T-helper 17 cell (primary cell): ENCODE data around the gene SH3RF2. TPM values are rescaled to one million over a fixed set of nuclear protein-coding genes. Genes with fewer than 3 reads are reported as not detected.
"Not testable (repeated sequence)": the region's sequence is repeated elsewhere in the genome, so short reads cannot be mapped to it uniquely, and the experiment has no call there.

Experiments
- ATAC-seq: fragments of 150-1000 bp; cut with Tn5 transposase; 2 replicates; pipeline ENCODE4 v1.10.0; 2021; ENCODE audit warnings: mild to moderate bottlenecking, moderate library complexity
- DNase-seq, 3 donors: peaks; one replicate each; pipeline versions ENCODE4 v3.0.0 to v3.0.0-alpha.2; 2020 to 2021
- H3K9me3 ChIP-seq: one replicate; pipeline ENCODE4 v1.7.0; 2013; ENCODE audit warnings: low read length, mild to moderate bottlenecking; ENCODE audit not compliant: control insufficient read depth, poor library complexity, severe bottlenecking
- H3K27ac Mint-ChIP-seq: one replicate; pipeline ENCODE4 v1.8.0; 2022; ENCODE audit warnings: mild to moderate bottlenecking, moderate library complexity, mixed read lengths
- H3K27me3 Mint-ChIP-seq: one replicate; pipeline ENCODE4 v1.8.0; 2022; ENCODE audit warnings: mixed read lengths
- H3K36me3 Mint-ChIP-seq: one replicate; pipeline ENCODE4 v1.8.0; 2022; ENCODE audit warnings: low read depth, mixed read lengths
- H3K4me1 Mint-ChIP-seq: one replicate; pipeline ENCODE4 v1.8.0; 2022; ENCODE audit warnings: mild to moderate bottlenecking, mixed read lengths
- H3K4me3 Mint-ChIP-seq: one replicate; pipeline ENCODE4 v1.8.0; 2022; ENCODE audit warnings: mild to moderate bottlenecking, moderate library complexity, mixed read lengths
- total RNA-seq, 4 donors: library from RNA in 2 of 4; stranded (reverse) in 2 of 4; gene quantifications; one replicate each; pipeline ENCODE4 v1.2.3 and lab custom pipeline; 2022 to 2026

The SH3RF2 gene
- total RNA-seq, 2 donors from 2014 or later, result 0.60 TPM; not detected in 1

DNA sequence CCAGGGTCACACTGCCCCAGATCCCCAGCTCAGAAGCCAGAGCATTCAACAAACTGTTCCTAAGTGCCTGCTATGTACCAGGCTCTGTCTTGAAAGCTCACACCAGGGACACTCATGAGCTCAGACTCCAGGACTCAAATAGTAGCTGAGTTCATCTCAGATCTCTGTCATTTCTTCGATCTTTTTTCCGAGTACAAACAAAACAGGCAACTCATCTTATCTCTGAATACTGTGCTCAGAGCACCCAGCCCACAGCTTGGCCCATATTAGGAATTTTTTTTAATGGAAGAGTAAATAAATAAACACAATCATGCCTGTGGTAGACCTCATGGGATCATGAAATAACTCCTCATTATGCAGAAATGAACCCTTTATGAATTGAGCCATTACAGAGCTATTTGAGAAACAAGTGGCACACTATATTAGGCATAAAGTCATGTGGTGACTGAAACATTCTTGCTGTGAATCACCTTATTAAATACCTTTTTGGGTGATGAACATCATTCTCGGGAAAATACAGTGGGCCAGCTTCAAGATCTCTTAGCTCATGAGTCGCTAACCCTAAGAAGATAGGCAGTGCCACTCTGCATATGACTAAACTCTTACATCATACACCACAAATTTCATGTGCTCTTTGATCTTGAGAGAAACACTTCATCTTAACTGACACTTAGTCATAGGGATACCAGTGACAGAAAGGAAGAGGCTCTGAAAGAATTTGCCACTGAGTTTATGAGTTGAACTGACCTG, 9.9 kb downstream of the SH3RF2 start:
- peak; percentile 45 for ATAC-seq
- Mint-ChIP-seq H3K27ac (peak overlapping the region; percentile 57), H3K4me3 (no peak overlapping the region), H3K36me3 (no peaks in the 10 kb centered on the region), H3K4me1 (peaks cover 6% of the 10 kb centered on the region), H3K27me3 (peaks cover 32% of the 10 kb centered on the region)
- DNase-seq, result no peak
- H3K9me3 ChIP-seq, result no peaks in the 10 kb centered on the region

DNA sequence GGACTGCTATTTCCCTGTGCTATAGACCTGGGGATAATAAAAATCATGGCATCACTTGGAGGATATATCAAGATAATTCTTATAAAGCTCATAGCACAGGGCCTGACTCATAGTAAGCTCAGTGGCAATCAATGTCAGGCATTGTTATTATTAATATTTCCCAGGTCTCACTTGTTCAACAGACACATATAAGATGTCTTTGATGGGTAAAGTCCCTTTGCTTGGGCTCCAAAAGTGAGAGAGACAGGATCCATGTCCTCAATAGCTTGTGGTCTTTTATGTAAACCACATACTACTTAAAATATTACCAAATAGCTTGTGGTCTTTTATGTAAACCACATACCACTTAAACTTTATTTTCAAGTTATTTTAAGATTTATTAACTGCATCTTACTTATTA, 11.2 kb downstream of the SH3RF2 start:
- H3K4me1 Mint-ChIP-seq, result peaks cover 6% of the 10 kb centered on the region
- H3K27ac Mint-ChIP-seq, result no peak overlapping the region
- ATAC-seq, result no peak

DNA sequence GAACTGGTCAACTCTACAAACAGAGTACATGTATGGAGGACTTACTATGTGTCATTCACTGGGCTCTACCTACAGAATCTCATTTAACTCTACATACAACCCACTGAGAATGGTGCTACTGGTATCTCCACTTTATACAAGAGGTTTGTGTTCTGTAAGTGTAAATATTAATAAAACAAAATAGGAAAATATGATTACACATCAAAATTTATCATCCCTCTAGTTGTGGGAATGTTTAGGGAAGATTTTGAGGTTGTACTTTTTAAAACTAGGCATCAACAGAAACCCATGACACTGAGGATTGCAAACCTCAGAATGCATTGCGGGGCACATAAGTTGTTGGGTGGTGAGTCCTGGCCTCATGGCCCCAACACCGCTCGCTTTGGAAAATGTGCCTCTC, 11.7 kb downstream of the SH3RF2 start:
- H3K4me3 Mint-ChIP-seq, result no peak overlapping the region
- no peak overlapping the region for H3K27ac Mint-ChIP-seq
- H3K27me3 Mint-ChIP-seq, result peaks cover 42% of the 10 kb centered on the region
- DNase-seq (no peak), ATAC-seq (no peak)
- H3K4me1 Mint-ChIP-seq, result peaks cover 4% of the 10 kb centered on the region
- no peaks in the 10 kb centered on the region for H3K9me3 ChIP-seq
- no peaks in the 10 kb centered on the region for H3K36me3 Mint-ChIP-seq

More for the DNA sequence above, 11.2 kb downstream of the SH3RF2 start:
- Mint-ChIP-seq H3K36me3 (no peaks in the 10 kb centered on the region), H3K27me3 (peaks cover 37% of the 10 kb centered on the region), H3K4me3 (no peak overlapping the region)
- no peak for DNase-seq
- H3K9me3 ChIP-seq, result no peaks in the 10 kb centered on the region

DNA sequence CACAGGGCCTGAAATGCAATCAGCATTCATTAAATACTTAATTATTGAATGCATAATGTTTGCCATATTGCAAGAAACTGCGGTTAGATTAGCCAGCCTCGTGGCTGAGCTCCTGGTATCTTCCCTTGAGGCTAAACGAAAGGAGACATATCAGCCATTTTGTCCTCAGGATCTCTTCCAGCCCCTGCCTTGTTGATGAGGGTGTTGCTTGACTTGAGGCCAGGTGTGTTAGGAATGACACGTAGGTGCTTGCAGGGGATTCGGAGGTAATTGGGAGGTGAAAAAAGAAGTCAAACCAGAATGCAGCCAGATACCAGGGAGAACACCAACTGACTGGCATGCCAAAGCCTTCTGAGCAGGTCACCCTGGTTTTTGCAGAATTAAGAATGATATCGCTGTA, 12.5 kb downstream of the SH3RF2 start:
- ATAC-seq, result no peak
- Mint-ChIP-seq H3K27ac (no peak overlapping the region), H3K36me3 (no peaks in the 10 kb centered on the region), H3K4me1 (peaks cover 4% of the 10 kb centered on the region), H3K27me3 (peaks cover 45% of the 10 kb centered on the region), H3K4me3 (no peak overlapping the region)
- no peaks in the 10 kb centered on the region for H3K9me3 ChIP-seq
- no peak for DNase-seq

DNA sequence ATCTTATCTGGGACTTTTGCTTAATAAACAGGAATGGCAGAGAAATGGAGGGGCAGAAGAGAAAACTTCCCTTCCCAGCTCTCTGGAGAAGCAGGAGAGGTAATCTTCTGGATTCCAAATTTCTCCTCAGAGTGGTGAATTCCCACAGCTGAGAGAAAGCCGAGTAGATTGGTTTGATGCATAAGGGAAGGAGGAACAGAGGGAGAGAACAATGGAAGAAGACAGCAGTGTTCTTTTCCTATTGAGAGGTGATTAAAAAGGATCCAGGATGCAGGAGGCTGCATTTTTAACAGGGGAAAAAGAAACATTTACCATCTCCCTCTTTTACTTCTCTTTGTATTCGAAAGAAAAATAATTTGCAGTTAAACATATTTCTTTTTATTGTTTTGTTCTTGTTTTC, 13.1 kb downstream of the SH3RF2 start:
- no peaks in the 10 kb centered on the region for H3K36me3 Mint-ChIP-seq
- H3K4me3 Mint-ChIP-seq, result no peak overlapping the region
- H3K4me1 Mint-ChIP-seq, result peaks cover 4% of the 10 kb centered on the region
- ATAC-seq, result no peak
- no peak overlapping the region for H3K27ac Mint-ChIP-seq
- DNase-seq, result no peak
- H3K9me3 ChIP-seq, result no peaks in the 10 kb centered on the region
- peaks cover 43% of the 10 kb centered on the region for H3K27me3 Mint-ChIP-seq

DNA sequence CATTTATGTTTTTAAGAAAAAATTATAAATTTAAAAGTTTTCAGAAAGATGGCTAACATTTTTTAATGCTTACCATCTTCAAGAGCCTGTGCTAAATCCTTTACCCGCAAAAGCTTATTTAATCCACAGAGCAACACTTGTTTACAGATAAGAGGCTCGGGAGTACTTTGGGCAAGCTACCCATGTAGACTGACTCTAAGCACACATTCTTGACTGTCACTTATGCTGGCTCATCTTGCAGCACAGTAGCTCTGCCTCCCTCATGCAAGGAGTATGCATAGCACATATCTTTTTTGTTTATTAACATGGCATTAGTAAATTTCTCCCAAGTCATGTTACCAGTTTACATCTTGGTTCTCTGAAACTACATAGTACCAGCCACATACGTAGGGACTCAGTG, 14.7 kb downstream of the SH3RF2 start:
- H3K4me3 Mint-ChIP-seq, result no peak overlapping the region
- no peaks in the 10 kb centered on the region for H3K9me3 ChIP-seq
- H3K36me3 Mint-ChIP-seq, result peaks cover 2% of the 10 kb centered on the region
- ATAC-seq (no peak), DNase-seq (no peak)
- H3K4me1 Mint-ChIP-seq, result no peaks in the 10 kb centered on the region
- H3K27ac Mint-ChIP-seq, result no peak overlapping the region
- H3K27me3 Mint-ChIP-seq, result peaks cover 34% of the 10 kb centered on the region

DNA sequence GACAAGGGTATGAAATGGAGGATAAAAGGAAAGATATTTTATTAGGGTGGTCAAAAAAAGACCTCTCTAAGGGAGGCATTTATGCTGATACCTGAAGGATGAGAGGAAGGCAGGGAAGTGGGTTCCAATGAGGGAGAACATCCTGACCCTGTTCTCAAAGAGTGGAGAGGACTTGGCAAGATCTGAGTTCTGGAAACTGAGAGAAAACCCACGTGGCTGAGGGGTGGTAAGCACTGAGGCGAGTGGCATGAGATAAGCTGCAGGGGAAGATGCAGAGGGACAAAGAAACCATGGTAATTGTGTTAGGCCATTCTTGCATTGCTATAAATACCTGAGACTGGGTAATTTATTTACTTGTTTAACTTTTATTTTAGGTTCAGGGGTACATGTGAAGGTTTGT, 16.8 kb downstream of the SH3RF2 start:
- Mint-ChIP-seq H3K36me3 (peaks cover 2% of the 10 kb centered on the region), H3K27me3 (peaks cover 30% of the 10 kb centered on the region)

DNA sequence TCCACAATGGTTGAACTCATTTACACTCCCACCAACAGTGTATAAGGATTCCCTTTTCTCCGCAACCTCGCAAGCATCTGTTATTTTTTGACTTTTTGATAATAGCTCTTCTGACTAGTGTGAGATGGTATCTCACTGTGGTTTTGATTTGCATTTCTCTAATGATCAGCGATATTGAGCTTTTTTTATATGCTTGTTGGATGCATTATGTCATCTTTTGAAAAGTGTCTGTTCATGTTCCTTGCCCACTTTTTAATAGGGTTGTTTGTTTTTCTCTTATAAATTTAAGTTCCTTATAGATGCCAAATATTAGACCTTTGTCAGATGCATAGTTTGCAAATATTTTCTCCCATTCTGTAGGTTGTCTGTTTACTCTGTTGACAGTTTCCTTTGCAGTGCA, 17.8 kb downstream of the SH3RF2 start:
- H3K4me1 Mint-ChIP-seq, DNase-seq, H3K27ac Mint-ChIP-seq, H3K36me3 Mint-ChIP-seq, H3K9me3 ChIP-seq, ATAC-seq, H3K4me3 Mint-ChIP-seq: not testable (repeated sequence)
- peaks cover 27% of the 10 kb centered on the region for H3K27me3 Mint-ChIP-seq

More for the DNA sequence above, 16.8 kb downstream of the SH3RF2 start:
- Mint-ChIP-seq H3K4me1 (no peaks in the 10 kb centered on the region), H3K4me3 (no peak overlapping the region), H3K27ac (no peak overlapping the region)
- ATAC-seq (no peak), DNase-seq (no peak)
- H3K9me3 ChIP-seq, result no peaks in the 10 kb centered on the region

DNA sequence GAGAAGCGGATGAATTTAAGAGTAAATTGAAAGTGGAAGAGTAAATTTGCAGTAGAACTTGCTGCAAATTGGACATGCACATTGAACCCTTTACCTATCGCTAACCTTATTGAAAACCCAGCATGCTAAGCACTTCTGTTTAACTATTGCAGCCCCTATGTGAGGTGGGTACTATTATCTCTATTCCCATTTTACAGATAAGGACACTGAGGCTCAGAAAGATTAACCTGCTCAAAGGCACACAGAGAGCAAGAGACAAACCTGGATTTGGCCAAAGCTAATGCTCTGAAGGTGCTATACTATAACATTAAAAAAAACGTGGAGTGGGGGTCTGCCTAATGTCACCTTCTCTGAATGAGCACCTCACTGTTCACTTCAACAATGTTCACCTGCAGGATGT, 21.0 kb downstream of the SH3RF2 start:
- DNase-seq, result no peak
- peaks cover 2% of the 10 kb centered on the region for H3K36me3 Mint-ChIP-seq
- H3K27me3 Mint-ChIP-seq, result peaks cover 27% of the 10 kb centered on the region

DNA sequence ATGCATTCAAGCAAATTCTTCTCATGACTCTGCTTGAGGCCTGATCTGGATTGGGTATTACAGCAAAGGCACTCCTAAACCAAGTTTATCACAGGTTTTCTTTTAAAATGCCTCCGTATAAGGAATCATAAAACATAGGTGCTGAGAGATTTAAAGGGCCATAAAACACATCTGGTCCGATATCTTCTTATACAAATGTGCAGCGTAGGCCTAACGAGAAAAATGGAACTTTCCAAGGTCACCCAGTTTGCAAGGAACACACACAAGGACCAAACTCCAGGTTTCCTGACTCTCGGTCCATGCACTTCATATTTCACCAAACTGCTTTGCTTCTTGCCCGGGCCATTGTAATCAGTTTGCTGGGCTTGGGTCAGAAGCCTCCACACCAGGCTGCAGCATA, 22.1 kb downstream of the SH3RF2 start:
- Mint-ChIP-seq H3K27me3 (peaks cover 16% of the 10 kb centered on the region), H3K4me1 (no peaks in the 10 kb centered on the region), H3K4me3 (no peak overlapping the region), H3K27ac (no peak overlapping the region), H3K36me3 (peaks cover 2% of the 10 kb centered on the region)
- ATAC-seq, result no peak
- no peak for DNase-seq
- no peaks in the 10 kb centered on the region for H3K9me3 ChIP-seq

More for the DNA sequence above, 21.0 kb downstream of the SH3RF2 start:
- Mint-ChIP-seq H3K4me1 (no peaks in the 10 kb centered on the region), H3K27ac (no peak overlapping the region), H3K4me3 (no peak overlapping the region)
- no peak for ATAC-seq
- no peaks in the 10 kb centered on the region for H3K9me3 ChIP-seq

DNA sequence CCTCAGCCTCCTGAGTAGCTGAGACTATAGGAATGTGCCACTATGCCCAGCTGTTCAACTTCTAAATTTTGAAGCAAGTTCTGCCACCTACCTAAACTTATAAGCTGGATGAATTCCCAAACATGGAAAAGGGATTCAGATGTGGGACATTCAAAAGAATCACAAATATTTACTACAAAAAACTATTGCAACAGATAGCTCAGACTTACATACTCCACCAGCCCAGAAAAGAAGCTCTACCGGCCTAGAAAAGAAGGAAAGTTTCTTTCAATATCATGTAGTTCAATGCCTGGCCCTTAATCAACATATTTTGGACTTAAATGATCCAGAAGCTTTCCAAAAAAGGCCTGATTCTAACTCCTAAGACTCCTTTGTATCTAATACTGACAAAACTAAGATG, 23.8 kb downstream of the SH3RF2 start:
- H3K36me3 Mint-ChIP-seq, result peaks cover 2% of the 10 kb centered on the region
- DNase-seq (no peak), ATAC-seq (no peak)
- peaks cover 13% of the 10 kb centered on the region for H3K27me3 Mint-ChIP-seq
- H3K9me3 ChIP-seq, result no peaks in the 10 kb centered on the region
- H3K27ac Mint-ChIP-seq, result no peak overlapping the region
- H3K4me3 Mint-ChIP-seq, result no peak overlapping the region
- H3K4me1 Mint-ChIP-seq, result no peaks in the 10 kb centered on the region

DNA sequence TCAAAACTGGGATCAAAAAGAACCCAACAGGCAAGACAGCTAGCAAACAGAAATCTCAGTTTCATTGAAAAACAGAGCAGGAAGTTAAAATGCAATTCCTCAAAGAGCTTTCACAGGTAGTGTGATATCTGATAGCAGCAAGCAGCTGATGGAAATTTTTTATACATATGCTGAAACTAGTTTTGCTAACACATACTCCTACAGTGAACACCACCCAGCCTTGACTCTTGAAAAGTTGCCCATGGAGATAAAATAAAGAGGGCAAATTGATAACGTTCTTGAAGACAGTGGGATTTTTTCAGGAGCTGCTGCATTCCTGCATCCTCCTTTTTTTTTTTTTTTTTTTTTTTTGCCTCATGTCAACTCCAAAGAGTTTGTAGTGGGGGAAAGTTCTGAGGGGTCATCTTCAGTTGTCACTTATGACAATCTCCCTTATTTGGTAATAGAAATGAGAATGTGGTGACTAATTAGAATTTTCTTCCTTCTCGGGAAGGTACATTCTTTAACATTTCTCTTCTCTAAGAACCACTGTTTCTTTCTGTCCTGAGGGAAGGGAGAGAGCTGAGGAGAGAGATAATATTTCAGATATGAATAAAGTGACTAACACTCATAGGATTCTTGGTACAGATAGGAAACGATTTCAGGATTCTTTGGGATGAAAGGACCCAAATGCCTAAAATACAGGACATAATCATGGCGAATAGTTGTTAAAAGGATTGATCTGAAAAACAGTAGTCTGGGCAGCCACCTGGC, 24.6 kb downstream of the SH3RF2 start:
- H3K36me3 Mint-ChIP-seq, result no peaks in the 10 kb centered on the region
- H3K27ac Mint-ChIP-seq, result no peak overlapping the region
- H3K9me3 ChIP-seq, result no peaks in the 10 kb centered on the region
- no peaks in the 10 kb centered on the region for H3K4me1 Mint-ChIP-seq
- no peak overlapping the region for H3K4me3 Mint-ChIP-seq
- H3K27me3 Mint-ChIP-seq, result peaks cover 13% of the 10 kb centered on the region
- no peak for ATAC-seq
- DNase-seq, result no peak

DNA sequence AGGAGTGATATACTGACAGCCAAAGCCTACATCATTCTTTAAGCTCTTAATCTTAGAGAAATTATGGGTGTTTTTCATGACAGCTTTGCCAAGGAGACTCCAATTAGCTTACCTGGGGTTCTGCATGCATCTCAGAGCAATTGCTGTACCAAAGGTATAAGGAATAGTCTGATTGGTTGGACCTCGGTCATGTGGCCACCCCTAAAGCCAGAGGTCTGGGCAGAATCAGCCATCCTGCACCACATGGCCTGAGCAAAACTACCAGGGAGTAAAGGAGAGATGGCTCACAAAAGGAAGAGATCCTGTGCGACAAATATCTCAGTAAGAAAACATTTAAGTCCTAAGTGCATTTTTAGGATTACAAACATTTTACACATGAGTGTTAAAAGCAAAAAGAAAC, 25.6 kb downstream of the SH3RF2 start:
- no peak overlapping the region for H3K27ac Mint-ChIP-seq
- DNase-seq, result no peak
- H3K36me3 Mint-ChIP-seq, result no peaks in the 10 kb centered on the region
- no peaks in the 10 kb centered on the region for H3K9me3 ChIP-seq
- H3K27me3 Mint-ChIP-seq, result peaks cover 18% of the 10 kb centered on the region
- no peak for ATAC-seq
- H3K4me1 Mint-ChIP-seq, result no peaks in the 10 kb centered on the region
- H3K4me3 Mint-ChIP-seq, result no peak overlapping the region

DNA sequence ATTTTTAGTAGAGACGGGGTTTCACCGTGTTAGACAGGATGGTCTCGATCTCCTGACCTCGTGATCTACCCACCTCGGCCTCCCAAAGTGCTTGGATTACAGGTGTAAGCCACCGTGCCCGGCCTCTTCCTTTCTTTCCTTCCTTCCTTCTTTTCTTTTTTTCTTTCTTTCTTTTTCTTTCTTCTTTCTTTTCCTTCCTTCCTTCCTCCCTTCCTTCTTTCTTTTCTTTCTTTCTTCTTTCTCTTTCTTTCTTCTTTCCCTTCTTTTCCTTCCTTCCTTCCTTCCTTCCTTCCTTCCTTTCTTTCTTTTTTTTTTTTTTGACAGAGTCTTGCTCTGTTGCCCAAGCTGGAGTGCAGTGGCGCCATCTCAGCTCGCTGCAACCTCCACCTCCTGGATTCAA, 27.6 kb downstream of the SH3RF2 start:
- not testable (repeated sequence) for H3K4me1 Mint-ChIP-seq, DNase-seq, H3K4me3 Mint-ChIP-seq, H3K9me3 ChIP-seq, H3K36me3 Mint-ChIP-seq, H3K27ac Mint-ChIP-seq, ATAC-seq
- peaks cover 30% of the 10 kb centered on the region for H3K27me3 Mint-ChIP-seq
